ENCODE measurements around the gene GLIPR1.
"Not testable (repeated sequence)": the region's sequence is repeated elsewhere in the genome, so short reads cannot be mapped to it uniquely, and the experiment has no call there.

The GLIPR1 gene

GRCh38 chr12:75447691-75448393, 32.7 kb upstream of the GLIPR1 start:
- Histone ChIP-seq H3K4me1 (ENCODE audit: control insufficient read depth in 1 of 2, insufficient read depth in 1 of 2, low read depth in 1 of 2, low read length in 1 of 2) (no peaks in the 10 kb centered on the region), H3K4me3 (ENCODE audit: low read depth in 1 of 2, low read length in 1 of 2) (no peak overlapping the region), H3K27ac (no peak overlapping the region), H3K9me3 (no peaks in the 10 kb centered on the region), H3K27me3 (no peaks in the 10 kb centered on the region), H3K36me3 (no peaks in the 10 kb centered on the region)
- no peak for TF ChIP-seq CTCF (IDR thresholded peaks at IDR 0.05)

GRCh38 chr12:75452675-75453330, 27.8 kb upstream of the GLIPR1 start:
- no peaks in the 10 kb centered on the region for H3K27me3 ChIP-seq
- no peaks in the 10 kb centered on the region for H3K36me3 ChIP-seq
- peaks cover under 1% of the 10 kb centered on the region for H3K9me3 ChIP-seq
- peaks cover 12 to 22% of the 10 kb centered on the region in 2 experiments for H3K4me1 ChIP-seq (ENCODE audit: control insufficient read depth in 1 of 2, insufficient read depth in 1 of 2, low read depth in 1 of 2, low read length in 1 of 2)
- TF ChIP-seq CTCF (IDR thresholded peaks at IDR 0.05) = no peak
- no peak overlapping the region for H3K4me3 ChIP-seq (ENCODE audit: low read depth in 1 of 2, low read length in 1 of 2)
- H3K27ac ChIP-seq = no peak overlapping the region

- Histone ChIP-seq H3K4me1 (ENCODE audit: control insufficient read depth in 1 of 2, insufficient read depth in 1 of 2, low read depth in 1 of 2, low read length in 1 of 2) (peaks cover 12 to 27% of the 10 kb centered on the region in 2 experiments), H3K9me3 (peaks cover 5% of the 10 kb centered on the region), H3K27ac (peak overlapping the region; percentile 43), H3K27me3 (no peaks in the 10 kb centered on the region), H3K36me3 (no peaks in the 10 kb centered on the region), H3K4me3 (ENCODE audit: low read depth in 1 of 2, low read length in 1 of 2) (no peak overlapping the region)
- no peak for TF ChIP-seq CTCF (IDR thresholded peaks at IDR 0.05)
These were observed 24.7 kb upstream of the GLIPR1 start for GRCh38 chr12:75455839-75456238.

- Histone ChIP-seq H3K27ac (peak overlapping the region; percentile 63), H3K9me3 (peaks cover 5% of the 10 kb centered on the region), H3K36me3 (no peaks in the 10 kb centered on the region), H3K4me3 (ENCODE audit: low read depth in 1 of 2, low read length in 1 of 2) (no peak overlapping the region), H3K27me3 (no peaks in the 10 kb centered on the region), H3K4me1 (ENCODE audit: control insufficient read depth in 1 of 2, insufficient read depth in 1 of 2, low read depth in 1 of 2, low read length in 1 of 2) (peaks cover 12 to 27% of the 10 kb centered on the region in 2 experiments)
- no peak for TF ChIP-seq CTCF (IDR thresholded peaks at IDR 0.05)
These were observed 23.4 kb upstream of the GLIPR1 start for GRCh38 chr12:75457191-75457590.

GRCh38 chr12:75457866-75458265, 22.7 kb upstream of the GLIPR1 start:
- H3K4me3 ChIP-seq (ENCODE audit: low read depth in 1 of 2, low read length in 1 of 2); H3K36me3 ChIP-seq; H3K9me3 ChIP-seq; H3K27me3 ChIP-seq: not testable (repeated sequence)
- Histone ChIP-seq H3K27ac (peak overlapping the region; percentile 1), H3K4me1 (ENCODE audit: control insufficient read depth in 1 of 2, insufficient read depth in 1 of 2, low read depth in 1 of 2, low read length in 1 of 2) (peaks cover 12 to 27% of the 10 kb centered on the region in 2 experiments)

- Histone ChIP-seq H3K27ac (no peak overlapping the region), H3K36me3 (no peaks in the 10 kb centered on the region), H3K4me3 (ENCODE audit: low read depth in 1 of 2, low read length in 1 of 2) (no peak overlapping the region), H3K9me3 (peaks cover 5% of the 10 kb centered on the region), H3K4me1 (ENCODE audit: control insufficient read depth in 1 of 2, insufficient read depth in 1 of 2, low read depth in 1 of 2, low read length in 1 of 2) (peaks cover 12 to 27% of the 10 kb centered on the region in 2 experiments), H3K27me3 (no peaks in the 10 kb centered on the region)
- no peak for TF ChIP-seq CTCF (IDR thresholded peaks at IDR 0.05)
These were observed 20.8 kb upstream of the GLIPR1 start for GRCh38 chr12:75459755-75460154.

Measured in neutrophil (primary cell).